Body of pancreas (tissue), 4 donors: ENCODE results near the gene FGFR3. TPM values are rescaled to one million over a fixed set of nuclear protein-coding genes. Genes with fewer than 3 reads are reported as not detected.
A peak's percentile ranks its signal among the peaks of the same experiment; 100 is the strongest.

Experiments used
- ATAC-seq: fragments of 150-250 bp; one replicate; pipeline ENCODE4 v1.9.1; 2016
- DNase-seq, 4 donors: peaks; one replicate each; pipeline ENCODE4 v3.0.0-alpha.2; 2019
- H3K27ac ChIP-seq, 4 donors: fragments of 200-600 bp; sonication (generic); 1 replicate in 3 of 4; 2 replicates in 1 of 4; pipeline versions ENCODE4 v1.5.1 to v1.6.1; 2016 to 2019; ENCODE audit warnings: mild to moderate bottlenecking in 1 of 4, mixed read lengths in 1 of 4, moderate library complexity in 1 of 4
- H3K27me3 ChIP-seq, 2 donors: fragments of 200-600 bp; sonication (generic); one replicate each; pipeline ENCODE4 v1.6.0; 2016; ENCODE audit warnings: mild to moderate bottlenecking in 1 of 2
- H3K36me3 ChIP-seq, 2 donors: fragments of 200-600 bp; sonication (generic); replicated peaks in 1 of 2; 2 replicates each; pipeline ENCODE4 v1.5.1; 2016; ENCODE audit warnings: low read depth in 2 of 2; ENCODE audit not compliant: insufficient read depth in 1 of 2
- H3K4me1 ChIP-seq: fragments of 200-600 bp; sonication (generic); one replicate; pipeline ENCODE4 v1.6.0; 2016
- H3K4me3 ChIP-seq, 2 donors: fragments of 200-600 bp; sonication (generic); 1 replicate in 1 of 2; 2 replicates in 1 of 2; pipeline ENCODE4 v1.5.1; 2016 to 2019
- H3K9me3 ChIP-seq, 3 donors: fragments of 200-600 bp; sonication (generic); 1 replicate in 2 of 3; 2 replicates in 1 of 3; pipeline ENCODE4 v1.5.1; 2016
- CTCF ChIP-seq, 7 experiments: fragments of 450-650 bp in 4 of 7; fragments of 200-600 bp in 3 of 7; sonication (generic) in 3 of 7; IDR thresholded peaks; one replicate each; pipeline ENCODE4 v1.5.1; 2016 to 2019; ENCODE audit warnings: antibody characterized with exemption in 7 of 7
- POLR2A ChIP-seq, 3 donors: fragments of 450-650 bp; IDR thresholded peaks; one replicate each; pipeline ENCODE4 v1.6.1; 2016; ENCODE audit warnings: antibody characterized with exemption in 3 of 3, mild to moderate bottlenecking in 2 of 3
- WGBS, 2 donors: methylation state at CpG; one replicate each; pipeline ENCODE4 v1.1.5; 2017; 5-methylcytosine and 5-hydroxymethylcytosine counted together
- intact Hi-C: fragments of 100-400 bp; cut with DNase I; formaldehyde crosslinking; loops from one replicate; pipeline ENCODE4 v1.15.1; 2023
- total RNA-seq, 2 donors: library from RNA; depleted of rRNA; stranded (reverse); fragments of >200 nt; gene quantifications; one replicate each; pipeline ENCODE4 v1.1.0, GENCODE V29; 2016

FGFR3 gene
- total RNA-seq, 2 donors from 2014 or later: 114 to 196 TPM

- H3K4me3 ChIP-seq: peak overlapping the region in 1 of 2 donors; percentile 83
- peak overlapping the region in 2 of 4 donors; percentile 81 to 85 for H3K27ac ChIP-seq
- ATAC-seq: no peak
- TF ChIP-seq CTCF (IDR thresholded peaks at IDR 0.05) (no peak), POLR2A (IDR thresholded peaks at IDR 0.05) (no peak)
- H3K27me3 ChIP-seq: no peaks in the 10 kb centered on the region
- peaks cover 59% of the 10 kb centered on the region for H3K4me1 ChIP-seq
- WGBS, 2 donors: 33 to 42% methylated on average over 1 of the region's 1 CpG
- no peaks in the 10 kb centered on the region for H3K9me3 ChIP-seq
- H3K36me3 ChIP-seq: no peaks in the 10 kb centered on the region
- no peak for DNase-seq
- intact Hi-C loops: loop anchor here (10.0 kb wide), 1 partner anchor 50 kb away; no protein-coding TSS in a partner anchor
Observed at GRCh38 chr4:1854752-1855151, 61.7 kb downstream of the FGFR3 start.

- TF ChIP-seq POLR2A (IDR thresholded peaks at IDR 0.05) (no peak), CTCF (IDR thresholded peaks at IDR 0.05) (no peak)
- intact Hi-C loops: loop anchor here (10.0 kb wide), 1 partner anchor 49 kb away; no protein-coding TSS in a partner anchor
- WGBS, 2 donors: 0% methylated on average over 78 of the region's 92 CpGs; no CpG with 5 or more reads in 1 of the 2 donors
- Histone ChIP-seq H3K4me1 (peaks cover 59% of the 10 kb centered on the region), H3K36me3 (no peaks in the 10 kb centered on the region), H3K4me3 (peak overlapping the region; percentile 23 to 83), H3K9me3 (no peaks in the 10 kb centered on the region), H3K27me3 (no peaks in the 10 kb centered on the region), H3K27ac (peak overlapping the region; percentile 66 to 85 (median 83))
- DNase-seq (peak; percentile 26 to 34 (median 33)), ATAC-seq (peak; percentile 33)
Observed at GRCh38 chr4:1855333-1856070, 62.4 kb downstream of the FGFR3 start.

GRCh38 chr4:1856071-1856942 lies 63.2 kb downstream of the FGFR3 start, which contains the start of gene LETM1:
Gene LETM1, minus strand, starts transcription at chr4:1856156. Its CDS starts 206 bp downstream, at chr4:1855950.
- Histone ChIP-seq H3K4me3 (peak within 1 kb of the TSS; percentile 33 to 83), H3K4me1 (peaks cover 52% of the 10 kb centered on the region), H3K27me3 (no peaks in the 10 kb centered on the region), H3K36me3 (no peaks in the 10 kb centered on the region), H3K27ac (peak within 1 kb of the TSS; percentile 66 to 85 (median 83)), H3K9me3 (no peaks in the 10 kb centered on the region)
- intact Hi-C loops: loop anchor here (10.0 kb wide), 1 partner anchor 48 kb away; no protein-coding TSS in a partner anchor
- DNase-seq: peak; percentile 96 to 97 (median 97)
- peak; percentile 73 to 79 (median 79) for TF ChIP-seq POLR2A (IDR thresholded peaks at IDR 0.05)
- peak in 4 of 7 experiments; percentile 6 to 25 (median 18) for TF ChIP-seq CTCF (IDR thresholded peaks at IDR 0.05)
- peak; percentile 97 for ATAC-seq
- 0% methylated on average over 97 of the region's 107 CpGs; no CpG with 5 or more reads in 1 of the 2 donors for WGBS, 2 donors

GRCh38 chr4:1856943-1857699 lies 64.0 kb downstream of the FGFR3 start:
- Histone ChIP-seq H3K4me1 (peaks cover 44% of the 10 kb centered on the region), H3K27me3 (no peaks in the 10 kb centered on the region), H3K27ac (peak overlapping the region; percentile 36 to 85 (median 68)), H3K36me3 (no peaks in the 10 kb centered on the region), H3K4me3 (peak overlapping the region; percentile 33 to 66), H3K9me3 (no peaks in the 10 kb centered on the region)
- 26 to 28% methylated on average over 3 to 28 of the region's 32 CpGs for WGBS, 2 donors
- intact Hi-C loops: loop anchor here (10.0 kb wide), 1 partner anchor 48 kb away; no protein-coding TSS in a partner anchor
- DNase-seq (peak; percentile 21 to 34 (median 32)), ATAC-seq (no peak)
- TF ChIP-seq POLR2A (IDR thresholded peaks at IDR 0.05): no peak
- no peak for TF ChIP-seq CTCF (IDR thresholded peaks at IDR 0.05)
